SK-N-SH (cell line): ENCODE results near the gene THSD7B. TPM values are rescaled to one million over a fixed set of nuclear protein-coding genes. Genes with fewer than 3 reads are reported as not detected.

Source experiments
- CTCF ChIA-PET: fragments of 300-600, 350-600 bp; formaldehyde crosslinking; extraction: SDS; loops from one replicate; lab custom pipeline; 2021; lab: Yijun Ruan, JAX
- POLR2A ChIA-PET: fragments of 350-600 bp; sonication (Branson Sonifier 250); formaldehyde crosslinking; extraction: SDS; loops from one replicate; lab custom pipeline; 2020; ENCODE audit warnings: antibody characterized with exemption, inconsistent platforms; lab: Yijun Ruan, JAX
- DNase-seq: peaks from one replicate; pipeline ENCODE4 v3.0.0; 2012
- H2AFZ ChIP-seq: fragments of 200-600 bp; sonication (generic); 2 replicates; pipeline ENCODE4 v1.8.1; 2016; ENCODE audit warnings: antibody characterized with exemption, mild to moderate bottlenecking, low read depth
- H3F3A ChIP-seq: fragments of 200-600 bp; sonication (generic); replicated peaks from 2 replicates; pipeline ENCODE3; 2016; ENCODE audit warnings: antibody characterized with exemption, mild to moderate bottlenecking; ENCODE audit not compliant: insufficient read depth
- H3K27ac ChIP-seq, 2 experiments: fragments of 200-500 bp in 1 of 2; fragments of 200-600 bp in 1 of 2; sonication (Bioruptor generic) in 1 of 2; sonication (generic), shearing (Covaris generic) in 1 of 2; 2 replicates each; pipeline versions ENCODE4 v1.5.1 to v1.6.1; 2014 to 2016; ENCODE audit warnings: low read depth in 2 of 2, inconsistent platforms in 1 of 2, low read length in 1 of 2, mild to moderate bottlenecking in 1 of 2, mixed read lengths in 1 of 2
- H3K27me3 ChIP-seq: fragments of 200-600 bp; sonication (generic), shearing (Covaris generic); 2 replicates; pipeline ENCODE4 v1.6.1; 2016; ENCODE audit warnings: mixed run types; ENCODE audit not compliant: insufficient read depth
- H3K36me3 ChIP-seq, 2 experiments: fragments of 200-500 bp in 1 of 2; fragments of 200-600 bp in 1 of 2; sonication (Bioruptor generic) in 1 of 2; sonication (generic) in 1 of 2; replicated peaks in 1 of 2; 2 replicates each; pipeline versions ENCODE3 to v1.5.1; 2014 to 2016; ENCODE audit warnings: low read length in 1 of 2, mild to moderate bottlenecking in 1 of 2; ENCODE audit not compliant: insufficient read depth in 2 of 2, control insufficient read depth in 1 of 2
- H3K4me1 ChIP-seq, 2 experiments: fragments of 200-500 bp in 1 of 2; fragments of 200-600 bp in 1 of 2; sonication (Bioruptor generic) in 1 of 2; sonication (generic), shearing (Covaris generic) in 1 of 2; 2 replicates each; pipeline versions ENCODE4 v1.5.1 to v1.6.1; 2014 to 2016; ENCODE audit warnings: low read depth in 1 of 2, low read length in 1 of 2, mixed run types in 1 of 2; ENCODE audit not compliant: insufficient read depth in 2 of 2, control insufficient read depth in 1 of 2
- H3K4me2 ChIP-seq: fragments of 200-600 bp; sonication (generic), shearing (Covaris generic); 2 replicates; pipeline ENCODE4 v1.6.1; 2017; ENCODE audit warnings: mixed run types
- H3K4me3 ChIP-seq, 2 experiments: fragments of 200-500 bp in 1 of 2; fragments of 200-600 bp in 1 of 2; sonication (Bioruptor generic) in 1 of 2; sonication (generic), shearing (Covaris generic) in 1 of 2; 2 replicates each; pipeline versions ENCODE4 v1.5.1 to v1.8.1; 2014 to 2016; ENCODE audit warnings: low read depth in 2 of 2, inconsistent platforms in 1 of 2, low read length in 1 of 2, mild to moderate bottlenecking in 1 of 2, mixed read lengths in 1 of 2, moderate library complexity in 1 of 2
- H3K79me2 ChIP-seq: fragments of 200-600 bp; sonication (generic); 2 replicates; pipeline ENCODE4 v1.8.1; 2017; ENCODE audit warnings: mild to moderate bottlenecking; ENCODE audit not compliant: insufficient read depth
- H3K9ac ChIP-seq: fragments of 200-600 bp; sonication (generic); 2 replicates; pipeline ENCODE4 v1.6.1; 2017; ENCODE audit warnings: mixed run types
- H3K9me2 ChIP-seq: fragments of 200-600 bp; sonication (generic); 2 replicates; pipeline ENCODE4 v1.6.1; 2017; ENCODE audit warnings: mixed run types
- H3K9me3 ChIP-seq: fragments of 200-600 bp; sonication (generic); 2 replicates; pipeline ENCODE4 v1.6.1; 2017; ENCODE audit warnings: mixed run types, mild to moderate bottlenecking, moderate library complexity
- H4K20me1 ChIP-seq: fragments of 200-600 bp; sonication (generic); 2 replicates; pipeline ENCODE4 v1.6.1; 2017; ENCODE audit warnings: mild to moderate bottlenecking, mixed run types; ENCODE audit not compliant: insufficient read depth
- CTCF ChIP-seq: fragments of 200-600 bp; sonication (generic); IDR thresholded peaks from 2 replicates; pipeline ENCODE4 v1.6.1; 2017; ENCODE audit warnings: antibody characterized with exemption, mild to moderate bottlenecking, moderate library complexity
- ELF1 ChIP-seq: IDR thresholded peaks from 2 replicates; pipeline ENCODE4 v1.4.0; 2012
- EP300 ChIP-seq, 2 experiments: IDR thresholded peaks; 2 replicates each; pipeline versions ENCODE4 v1.4.0 to v1.6.1; 2012; ENCODE audit warnings: borderline replicate concordance in 1 of 2, low read depth in 1 of 2, low read length in 1 of 2
- FOSL2 ChIP-seq: IDR thresholded peaks from 2 replicates; pipeline ENCODE4 v1.4.0; 2012; ENCODE audit warnings: low read depth, mild to moderate bottlenecking, moderate library complexity, borderline replicate concordance
- JUND ChIP-seq: IDR thresholded peaks from 2 replicates; pipeline ENCODE4 v1.4.0; 2012
- MXI1 ChIP-seq: IDR thresholded peaks from 2 replicates; pipeline ENCODE4 v1.6.1; 2012; ENCODE audit warnings: mild to moderate bottlenecking, low read depth, low read length, improper control_type of control experiment
- PBX3 ChIP-seq: IDR thresholded peaks from 2 replicates; pipeline ENCODE4; 2012
- POLR2AphosphoS5 ChIP-seq: IDR thresholded peaks from 2 replicates; pipeline ENCODE4 v1.6.1; 2012; ENCODE audit warnings: low read depth, low read length
- RAD21 ChIP-seq: IDR thresholded peaks from 2 replicates; pipeline ENCODE4 v1.6.1; 2012; ENCODE audit warnings: mild to moderate bottlenecking, low read length
- RFX5 ChIP-seq: IDR thresholded peaks from 2 replicates; pipeline ENCODE4 v1.6.1; 2012; ENCODE audit warnings: mild to moderate bottlenecking, improper control_type of control experiment, low read length
- SMC3 ChIP-seq: IDR thresholded peaks from 2 replicates; pipeline ENCODE4 v1.6.1; 2012; ENCODE audit warnings: low read depth, low read length, improper control_type of control experiment
- TCF12 ChIP-seq: IDR thresholded peaks from 2 replicates; pipeline ENCODE4 v1.4.0; 2012
- TEAD4 ChIP-seq: IDR thresholded peaks from 2 replicates; pipeline ENCODE4 v1.4.0; 2012; ENCODE audit warnings: mild to moderate bottlenecking, borderline replicate concordance; ENCODE audit not compliant: insufficient read depth
- USF1 ChIP-seq: IDR thresholded peaks from 2 replicates; pipeline ENCODE4 v1.4.0; 2012; ENCODE audit warnings: low read depth, borderline replicate concordance
- WGBS: methylation state at CpG from one replicate; pipeline ENCODE4 v1.1.6; 2017; ENCODE audit warnings: low lambda C conversion rate; 5-methylcytosine and 5-hydroxymethylcytosine counted together
- polyA plus RNA-seq, 3 experiments: library from polyadenylated mRNA; depleted of rRNA; stranded (reverse); fragments of >200 nt; gene quantifications; 2 replicates each; pipeline ENCODE4 v1.2.3, GENCODE V29; 2012

The THSD7B gene
- polyA plus RNA-seq, 1 of the 3 experiments (the other 2 are of a cell fraction): not detected

- Histone ChIP-seq H3K79me2 (no peaks in the 10 kb centered on the region), H3K9ac (no peak overlapping the region), H3K9me3 (no peaks in the 10 kb centered on the region), H3K36me3 (no peaks in the 10 kb centered on the region), H3K27me3 (no peaks in the 10 kb centered on the region), H3K27ac (no peak overlapping the region), H3K4me3 (no peak overlapping the region), H3F3A (no peaks in the 10 kb centered on the region), H3K4me1 (no peaks in the 10 kb centered on the region), H2AFZ (no peak overlapping the region), H3K9me2 (0 out of 2 replicates have a peak, but pooled peaks cover 4% of the 10 kb centered on the region), H4K20me1 (no peaks in the 10 kb centered on the region), H3K4me2 (no peak overlapping the region)
- WGBS: 18% methylated on average over 4 of the region's 4 CpGs
- TF ChIP-seq TCF12: no peak
- no peak for DNase-seq
- ChIA-PET CTCF (no interaction called here), POLR2A (no interaction called here)
Measured at GRCh38 chr2:137380610-137381009, 615.3 kb downstream of the THSD7B start.

- no peak for TF ChIP-seq ELF1
- TF ChIP-seq RAD21: no peak
- TF ChIP-seq SMC3: no peak
- no peak for TF ChIP-seq POLR2AphosphoS5
- TF ChIP-seq FOSL2: no peak
- no peak for TF ChIP-seq TCF12
- no peak for TF ChIP-seq EP300 (IDR thresholded peaks at IDR 0.05; ENCODE audit: borderline replicate concordance in 1 of 2, low read depth in 1 of 2, low read length in 1 of 2)
- TF ChIP-seq TEAD4: no peak
- no peak for TF ChIP-seq USF1
- TF ChIP-seq CTCF: no peak
- TF ChIP-seq JUND: no peak
- no peak for TF ChIP-seq PBX3
- no peak for TF ChIP-seq MXI1
- no peak for TF ChIP-seq RFX5
- H3K4me3 ChIP-seq: no peak overlapping the region
- no peak overlapping the region for H3K4me2 ChIP-seq
- H4K20me1 ChIP-seq: no peaks in the 10 kb centered on the region
- DNase-seq: no peak
- H3K27me3 ChIP-seq: no peaks in the 10 kb centered on the region
- H3K9me2 ChIP-seq: no peaks in the 10 kb centered on the region
- no peak overlapping the region for H3K9ac ChIP-seq
- CTCF ChIA-PET: no interaction called here
- no peaks in the 10 kb centered on the region for H3K79me2 ChIP-seq
- H2AFZ ChIP-seq: no peak overlapping the region
- H3K36me3 ChIP-seq: no peaks in the 10 kb centered on the region
- POLR2A ChIA-PET: no interaction called here
- no peaks in the 10 kb centered on the region for H3K4me1 ChIP-seq
- 34% methylated on average over 5 of the region's 8 CpGs for WGBS
- no peaks in the 10 kb centered on the region for H3F3A ChIP-seq
- no peak overlapping the region for H3K27ac ChIP-seq
- no peaks in the 10 kb centered on the region for H3K9me3 ChIP-seq
Measured at GRCh38 chr2:137381731-137382130, 616.4 kb downstream of the THSD7B start.
